Measurements from ENCODE around the gene PPP1R9A. TPM values are rescaled to one million over a fixed set of nuclear protein-coding genes. Genes with fewer than 3 reads are reported as not detected.

PPP1R9A gene
- polyA plus RNA-seq, 1 donor from 2014 or later = 52.8 TPM

DNA sequence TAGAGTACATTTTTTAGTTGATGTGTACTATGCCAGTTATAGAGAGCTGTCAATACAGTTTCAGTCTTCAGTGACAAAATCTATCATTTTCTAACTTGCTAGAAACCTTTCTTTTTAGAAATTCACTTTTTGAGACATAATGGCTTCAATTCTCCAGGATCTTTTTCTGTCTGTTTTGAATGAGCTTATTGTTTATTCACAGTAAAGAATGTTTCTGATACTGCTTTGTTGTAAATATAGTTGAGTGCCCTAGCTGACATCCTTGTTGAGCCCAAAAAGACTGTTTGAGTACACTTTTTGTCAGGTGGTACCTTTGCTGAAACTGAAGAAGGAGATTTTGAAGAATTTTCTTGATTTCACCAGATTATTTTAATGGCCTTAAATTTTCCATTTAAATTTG, 139.9 kb downstream of the PPP1R9A start:
- no peak for TF ChIP-seq RAD21 (conservative IDR thresholded peaks at IDR 0.05)
- no peak for TF ChIP-seq MXI1 (conservative IDR thresholded peaks at IDR 0.05; ENCODE audit: poor library complexity, severe bottlenecking)
- no peak for TF ChIP-seq TAF1 (IDR thresholded peaks at IDR 0.05; ENCODE audit: low read depth)
- TF ChIP-seq POLR2AphosphoS5 (IDR thresholded peaks at IDR 0.05) = no peak
- TF ChIP-seq, protein P1, sequence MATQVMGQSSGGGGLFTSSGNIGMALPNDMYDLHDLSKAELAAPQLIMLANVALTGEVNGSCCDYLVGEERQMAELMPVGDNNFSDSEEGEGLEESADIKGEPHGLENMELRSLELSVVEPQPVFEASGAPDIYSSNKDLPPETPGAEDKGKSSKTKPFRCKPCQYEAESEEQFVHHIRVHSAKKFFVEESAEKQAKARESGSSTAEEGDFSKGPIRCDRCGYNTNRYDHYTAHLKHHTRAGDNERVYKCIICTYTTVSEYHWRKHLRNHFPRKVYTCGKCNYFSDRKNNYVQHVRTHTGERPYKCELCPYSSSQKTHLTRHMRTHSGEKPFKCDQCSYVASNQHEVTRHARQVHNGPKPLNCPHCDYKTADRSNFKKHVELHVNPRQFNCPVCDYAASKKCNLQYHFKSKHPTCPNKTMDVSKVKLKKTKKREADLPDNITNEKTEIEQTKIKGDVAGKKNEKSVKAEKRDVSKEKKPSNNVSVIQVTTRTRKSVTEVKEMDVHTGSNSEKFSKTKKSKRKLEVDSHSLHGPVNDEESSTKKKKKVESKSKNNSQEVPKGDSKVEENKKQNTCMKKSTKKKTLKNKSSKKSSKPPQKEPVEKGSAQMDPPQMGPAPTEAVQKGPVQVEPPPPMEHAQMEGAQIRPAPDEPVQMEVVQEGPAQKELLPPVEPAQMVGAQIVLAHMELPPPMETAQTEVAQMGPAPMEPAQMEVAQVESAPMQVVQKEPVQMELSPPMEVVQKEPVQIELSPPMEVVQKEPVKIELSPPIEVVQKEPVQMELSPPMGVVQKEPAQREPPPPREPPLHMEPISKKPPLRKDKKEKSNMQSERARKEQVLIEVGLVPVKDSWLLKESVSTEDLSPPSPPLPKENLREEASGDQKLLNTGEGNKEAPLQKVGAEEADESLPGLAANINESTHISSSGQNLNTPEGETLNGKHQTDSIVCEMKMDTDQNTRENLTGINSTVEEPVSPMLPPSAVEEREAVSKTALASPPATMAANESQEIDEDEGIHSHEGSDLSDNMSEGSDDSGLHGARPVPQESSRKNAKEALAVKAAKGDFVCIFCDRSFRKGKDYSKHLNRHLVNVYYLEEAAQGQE (IDR thresholded peaks at IDR 0.05; ENCODE audit: borderline replicate concordance) = no peak
- no peak for TF ChIP-seq EZH2 (IDR thresholded peaks at IDR 0.05; ENCODE audit: borderline replicate concordance, insufficient read depth, low read length, poor library complexity, severe bottlenecking)
- no peak for TF ChIP-seq SMC3 (conservative IDR thresholded peaks at IDR 0.05; ENCODE audit: poor library complexity)
- TF ChIP-seq, protein P2, sequence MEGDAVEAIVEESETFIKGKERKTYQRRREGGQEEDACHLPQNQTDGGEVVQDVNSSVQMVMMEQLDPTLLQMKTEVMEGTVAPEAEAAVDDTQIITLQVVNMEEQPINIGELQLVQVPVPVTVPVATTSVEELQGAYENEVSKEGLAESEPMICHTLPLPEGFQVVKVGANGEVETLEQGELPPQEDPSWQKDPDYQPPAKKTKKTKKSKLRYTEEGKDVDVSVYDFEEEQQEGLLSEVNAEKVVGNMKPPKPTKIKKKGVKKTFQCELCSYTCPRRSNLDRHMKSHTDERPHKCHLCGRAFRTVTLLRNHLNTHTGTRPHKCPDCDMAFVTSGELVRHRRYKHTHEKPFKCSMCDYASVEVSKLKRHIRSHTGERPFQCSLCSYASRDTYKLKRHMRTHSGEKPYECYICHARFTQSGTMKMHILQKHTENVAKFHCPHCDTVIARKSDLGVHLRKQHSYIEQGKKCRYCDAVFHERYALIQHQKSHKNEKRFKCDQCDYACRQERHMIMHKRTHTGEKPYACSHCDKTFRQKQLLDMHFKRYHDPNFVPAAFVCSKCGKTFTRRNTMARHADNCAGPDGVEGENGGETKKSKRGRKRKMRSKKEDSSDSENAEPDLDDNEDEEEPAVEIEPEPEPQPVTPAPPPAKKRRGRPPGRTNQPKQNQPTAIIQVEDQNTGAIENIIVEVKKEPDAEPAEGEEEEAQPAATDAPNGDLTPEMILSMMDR (IDR thresholded peaks at IDR 0.05; ENCODE audit: poor library complexity, severe bottlenecking) = no peak
- TF ChIP-seq EP300 (conservative IDR thresholded peaks at IDR 0.05; ENCODE audit: poor library complexity, severe bottlenecking) = no peak
- H3K4me3 ChIP-seq (ENCODE audit: low read length) = no peak overlapping the region
- no peak overlapping the region for H3K27ac ChIP-seq (ENCODE audit: low read length)
- H3K79me2 ChIP-seq (replicated peaks; ENCODE audit: insufficient read depth, low read length) = peaks cover 9% of the 10 kb centered on the region
- H3K27me3 ChIP-seq (ENCODE audit: insufficient read depth, low read depth, low read length) = no peaks in the 10 kb centered on the region
- H3K9me3 ChIP-seq (ENCODE audit: low read length) = no peaks in the 10 kb centered on the region
- H3K36me3 ChIP-seq (ENCODE audit: insufficient read depth, low read length) = no peaks in the 10 kb centered on the region
- no peaks in the 10 kb centered on the region for H4K20me1 ChIP-seq (ENCODE audit: insufficient read depth)
- no peak overlapping the region for H3K9ac ChIP-seq (ENCODE audit: low read length)
- H3K9me2 ChIP-seq (ENCODE audit: insufficient read depth, low read length) = no peaks in the 10 kb centered on the region
- no peak overlapping the region for H3K4me2 ChIP-seq (ENCODE audit: low read length)
- no peak overlapping the region for H2AFZ ChIP-seq (ENCODE audit: low read depth, low read length)
- no peaks in the 10 kb centered on the region for H3F3A ChIP-seq (ENCODE audit: insufficient read depth, low read length, poor library complexity, severe bottlenecking)

DNA sequence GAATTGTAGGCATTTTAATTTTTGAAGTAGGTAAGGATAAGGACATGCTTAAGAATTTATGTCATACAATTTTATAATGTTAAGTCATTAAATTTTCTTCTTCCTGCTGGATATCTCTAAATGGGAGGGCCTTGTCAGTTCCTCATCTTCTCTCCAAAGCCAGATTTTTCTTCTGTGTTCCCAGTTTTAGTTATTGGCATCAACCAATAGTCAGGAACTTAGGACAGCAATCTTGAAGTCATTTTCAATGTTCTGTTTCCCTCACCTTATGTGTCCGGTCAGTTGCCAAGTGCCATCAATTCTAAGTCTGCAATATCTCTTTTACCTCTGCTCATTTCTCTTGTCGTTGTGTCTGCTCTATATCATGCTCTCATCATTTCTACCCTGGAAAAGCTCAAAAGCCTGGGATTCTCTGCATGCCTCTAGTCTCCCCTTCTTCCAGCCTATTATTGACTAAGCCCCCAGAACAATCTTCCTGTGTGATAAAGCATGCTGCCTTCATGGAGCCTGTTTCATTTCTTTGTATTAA, 145.2 kb downstream of the PPP1R9A start:
- H3K9me3 ChIP-seq (ENCODE audit: low read length) = no peaks in the 10 kb centered on the region
- H3K4me3 ChIP-seq (ENCODE audit: low read length) = no peak overlapping the region
- H3F3A ChIP-seq (ENCODE audit: insufficient read depth, low read length, poor library complexity, severe bottlenecking) = no peaks in the 10 kb centered on the region
- H3K27ac ChIP-seq (ENCODE audit: low read length) = no peak overlapping the region
- H3K9me2 ChIP-seq (ENCODE audit: insufficient read depth, low read length) = no peaks in the 10 kb centered on the region
- H3K9ac ChIP-seq (ENCODE audit: low read length) = no peak overlapping the region
- H3K36me3 ChIP-seq (ENCODE audit: insufficient read depth, low read length) = no peaks in the 10 kb centered on the region
- H3K27me3 ChIP-seq (ENCODE audit: insufficient read depth, low read depth, low read length) = no peaks in the 10 kb centered on the region
- no peaks in the 10 kb centered on the region for H4K20me1 ChIP-seq (ENCODE audit: insufficient read depth)
- H3K79me2 ChIP-seq (replicated peaks; ENCODE audit: insufficient read depth, low read length) = peaks cover 9% of the 10 kb centered on the region
- TF ChIP-seq EZH2 (IDR thresholded peaks at IDR 0.05; ENCODE audit: borderline replicate concordance, insufficient read depth, low read length, poor library complexity, severe bottlenecking) (no peak), EP300 (conservative IDR thresholded peaks at IDR 0.05; ENCODE audit: poor library complexity, severe bottlenecking) (no peak)
- TF ChIP-seq, protein P1 (IDR thresholded peaks at IDR 0.05; ENCODE audit: borderline replicate concordance) = no peak
- no peak overlapping the region for H2AFZ ChIP-seq (ENCODE audit: low read depth, low read length)
- H3K4me2 ChIP-seq (ENCODE audit: low read length) = no peak overlapping the region

Measured in neural cell (in vitro differentiated cells).